ENCODE measurements around the gene ERC2.

DNA sequence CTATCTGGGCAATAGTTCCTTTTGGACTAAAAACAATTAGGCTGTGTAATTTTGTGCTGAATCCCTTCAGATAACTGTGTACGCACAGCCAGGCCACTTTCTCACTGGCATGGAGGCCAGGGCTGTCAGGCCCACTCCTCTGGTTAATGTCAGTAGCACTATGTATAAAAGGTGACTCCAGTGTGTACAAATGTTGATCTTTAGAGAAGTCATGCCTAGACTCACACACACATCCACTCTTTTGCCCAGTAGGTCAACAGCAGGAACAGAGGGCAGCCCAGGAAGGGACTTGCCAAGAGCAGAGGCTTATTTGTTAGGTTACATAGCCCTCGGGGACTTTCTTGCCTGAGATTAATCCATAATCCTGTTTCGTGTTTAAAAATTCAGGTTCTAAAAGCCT lies 564.6 kb downstream of the ERC2 start:
- TF ChIP-seq, protein P1, sequence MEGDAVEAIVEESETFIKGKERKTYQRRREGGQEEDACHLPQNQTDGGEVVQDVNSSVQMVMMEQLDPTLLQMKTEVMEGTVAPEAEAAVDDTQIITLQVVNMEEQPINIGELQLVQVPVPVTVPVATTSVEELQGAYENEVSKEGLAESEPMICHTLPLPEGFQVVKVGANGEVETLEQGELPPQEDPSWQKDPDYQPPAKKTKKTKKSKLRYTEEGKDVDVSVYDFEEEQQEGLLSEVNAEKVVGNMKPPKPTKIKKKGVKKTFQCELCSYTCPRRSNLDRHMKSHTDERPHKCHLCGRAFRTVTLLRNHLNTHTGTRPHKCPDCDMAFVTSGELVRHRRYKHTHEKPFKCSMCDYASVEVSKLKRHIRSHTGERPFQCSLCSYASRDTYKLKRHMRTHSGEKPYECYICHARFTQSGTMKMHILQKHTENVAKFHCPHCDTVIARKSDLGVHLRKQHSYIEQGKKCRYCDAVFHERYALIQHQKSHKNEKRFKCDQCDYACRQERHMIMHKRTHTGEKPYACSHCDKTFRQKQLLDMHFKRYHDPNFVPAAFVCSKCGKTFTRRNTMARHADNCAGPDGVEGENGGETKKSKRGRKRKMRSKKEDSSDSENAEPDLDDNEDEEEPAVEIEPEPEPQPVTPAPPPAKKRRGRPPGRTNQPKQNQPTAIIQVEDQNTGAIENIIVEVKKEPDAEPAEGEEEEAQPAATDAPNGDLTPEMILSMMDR (conservative IDR thresholded peaks at IDR 0.05; ENCODE audit: low read length), result no peak
- no peak for TF ChIP-seq EZH2phosphoT487 (IDR thresholded peaks at IDR 0.05; ENCODE audit: borderline replicate concordance, low read depth, low read length)

Data from OCI-LY7 (cell line).